Measurements from ENCODE around the gene SORCS2.

The SORCS2 gene

DNA sequence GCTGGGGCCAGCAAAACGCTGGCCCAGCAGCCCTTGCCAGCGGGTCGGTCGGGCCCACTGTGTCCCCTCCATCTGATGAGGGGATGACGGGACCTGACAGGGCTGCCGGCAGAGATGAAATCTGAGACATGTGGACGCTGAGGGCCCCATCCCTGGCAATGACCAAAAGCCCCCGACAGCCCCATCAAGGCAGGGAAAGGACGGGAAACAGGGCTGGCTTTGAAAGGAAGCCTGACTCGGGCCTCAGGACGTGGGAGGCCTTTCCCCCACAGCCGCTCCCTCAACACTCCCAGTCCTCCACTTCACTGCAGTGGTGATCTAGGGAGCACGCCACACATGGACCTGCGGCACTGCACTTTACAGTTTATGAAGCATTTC, 544.9 kb downstream of the SORCS2 start:
- TF ChIP-seq CTCF (conservative IDR thresholded peaks at IDR 0.05): no peak
- no peak overlapping the region for H3K27ac ChIP-seq

- no peak for TF ChIP-seq CTCF (conservative IDR thresholded peaks at IDR 0.05)
- no peak overlapping the region for H3K27ac ChIP-seq
These were observed 545.6 kb downstream of the SORCS2 start for GRCh38 chr4:7737752-7738457.

- no peak overlapping the region for H3K27ac ChIP-seq
- no peak for TF ChIP-seq CTCF (conservative IDR thresholded peaks at IDR 0.05)
These were observed 546.2 kb downstream of the SORCS2 start for GRCh38 chr4:7738458-7739076.

DNA sequence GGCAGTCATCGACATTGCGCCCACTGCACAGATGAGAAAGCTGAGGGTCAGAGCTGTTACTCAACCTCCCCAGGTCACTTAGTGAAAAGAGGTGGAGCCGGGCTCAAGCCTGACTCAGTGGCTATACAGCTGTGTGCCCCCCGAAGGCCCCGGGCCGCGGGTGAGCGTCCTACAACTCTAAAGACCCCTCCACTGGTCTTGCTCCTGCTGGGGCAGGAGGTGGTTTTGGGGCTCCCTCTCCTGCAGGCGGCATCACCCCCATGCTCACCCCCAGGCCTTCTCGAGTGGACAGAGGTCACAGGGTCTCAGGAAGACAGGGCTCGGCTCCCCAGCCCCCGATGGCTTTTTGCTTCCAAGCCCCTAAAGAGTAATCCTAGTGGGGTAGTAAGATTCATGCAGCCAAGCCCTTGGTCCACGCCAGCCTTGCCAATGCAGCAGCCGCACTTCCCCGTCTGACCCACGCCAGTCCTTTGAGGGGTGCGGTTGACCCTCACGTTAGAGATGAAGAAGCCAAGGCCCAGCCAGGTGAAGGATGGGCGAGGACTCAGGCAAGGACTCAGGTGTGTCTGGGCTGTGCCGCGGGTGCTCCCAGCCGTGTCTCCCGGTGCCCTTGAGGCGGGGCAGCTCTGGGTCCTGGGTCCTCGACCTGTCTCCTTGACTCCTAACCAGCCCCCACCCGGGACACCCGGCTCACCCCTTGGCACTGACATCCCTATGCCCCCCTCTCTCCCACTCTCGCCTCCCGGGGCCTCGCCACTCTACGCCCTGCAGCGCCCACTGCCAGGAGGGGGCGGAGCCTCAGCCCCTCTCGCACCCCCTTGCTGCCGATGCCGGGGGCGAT, 547.0 kb downstream of the SORCS2 start:
- H3K27ac ChIP-seq: no peak overlapping the region
- no peak for TF ChIP-seq CTCF (conservative IDR thresholded peaks at IDR 0.05)

DNA sequence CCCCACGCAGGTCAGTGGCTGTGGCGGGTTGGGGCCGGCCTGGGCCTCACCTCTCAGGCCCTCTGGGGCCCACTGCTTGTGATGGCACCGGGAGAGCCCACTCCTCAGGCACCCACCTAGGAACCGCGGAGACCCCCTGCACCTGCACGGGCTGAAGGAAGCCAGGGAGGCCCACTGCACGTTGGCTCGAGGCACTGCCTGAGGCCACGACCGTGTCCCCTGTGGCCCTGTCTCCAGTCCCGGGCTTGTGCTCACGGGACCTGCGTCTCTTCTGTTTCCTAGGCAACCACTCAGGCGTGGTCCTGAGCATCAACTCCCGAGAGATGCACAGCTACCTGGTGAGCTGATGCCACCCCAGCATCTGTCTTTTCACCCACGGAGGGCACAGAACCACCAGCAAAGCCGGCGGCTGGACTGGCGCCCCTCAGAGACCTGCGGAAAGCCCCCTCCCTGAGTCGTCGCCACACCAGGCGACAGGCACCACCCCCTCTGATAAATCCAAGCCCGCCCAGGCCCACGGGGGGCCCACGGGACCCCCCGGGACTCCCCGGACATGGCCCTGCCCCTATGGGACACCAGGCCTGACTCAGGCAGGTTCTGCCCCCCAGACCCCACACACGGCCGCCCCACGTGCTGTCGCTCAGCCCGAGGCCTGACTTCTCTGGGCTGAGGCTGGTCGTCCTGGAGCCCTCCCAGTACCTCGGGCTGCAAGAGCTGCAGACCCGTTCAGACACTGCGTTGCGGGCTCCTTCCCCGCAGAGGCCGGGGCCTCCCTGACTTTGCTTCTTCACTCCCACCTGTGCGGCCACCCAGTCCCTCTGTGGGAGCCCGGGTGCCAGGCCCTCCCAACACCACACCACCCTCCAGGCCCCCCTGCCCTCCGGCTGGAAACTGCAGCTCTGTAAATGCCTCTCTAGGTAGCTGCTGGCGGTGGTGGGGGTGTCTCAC, 547.9 kb downstream of the SORCS2 start:
- TF ChIP-seq CTCF (conservative IDR thresholded peaks at IDR 0.05): no peak

GRCh38 chr4:7740866-7741525, 548.7 kb downstream of the SORCS2 start:
- TF ChIP-seq CTCF (conservative IDR thresholded peaks at IDR 0.05): no peak
- H3K27ac ChIP-seq: no peak overlapping the region

More for the DNA sequence above, 547.9 kb downstream of the SORCS2 start:
- H3K27ac ChIP-seq: no peak overlapping the region
